HG02970 (cell line): ENCODE measurements around the gene STPG4.

ENCODE experiments used
- ATAC-seq: cut with Tn5 transposase; IDR thresholded peaks from one replicate; pipeline ENCODE4 v1.9.1; 2021; ENCODE audit warnings: mild to moderate bottlenecking, moderate library complexity, moderate number of reproducible peaks; ENCODE audit not compliant: unreplicated experiment, low FRiP score

The STPG4 gene

GRCh38 chr2:47039913-47040562 is 115.1 kb downstream of the STPG4 start:
- no peak for ATAC-seq

- no peak for ATAC-seq
These were observed 115.6 kb downstream of the STPG4 start for GRCh38 chr2:47039489-47039870.

- no peak for ATAC-seq
These were observed 116.2 kb downstream of the STPG4 start for GRCh38 chr2:47038656-47039488.

- ATAC-seq = no peak
These were observed 117.4 kb downstream of the STPG4 start for GRCh38 chr2:47037678-47038077.
